K562 (cell line): ENCODE measurements around the gene CDRT4. TPM values are rescaled to one million over a fixed set of nuclear protein-coding genes. Genes with fewer than 3 reads are reported as not detected.

ENCODE experiments used
- ATAC-seq: fragments of 200-7000 bp; cut with Tn5 transposase; 3 replicates; pipeline ENCODE4 v1.9.1; 2020; ENCODE audit warnings: moderate library complexity
- BruUV-seq: library from RNA; stranded (reverse); fragments of 400-500 nt; replicated peaks from 2 replicates; lab custom pipeline; 2021; lab: Mats Ljungman, UMichigan
- CTCF ChIA-PET: fragments of 300-600 bp; formaldehyde crosslinking; extraction: SDS; loops from one replicate; lab custom pipeline; 2021; ENCODE audit warnings: low intra/inter-chr PET ratio; lab: Yijun Ruan, JAX
- POLR2A ChIA-PET: fragments of 300-600, 350-650 bp; sonication (Branson Sonifier 250); formaldehyde crosslinking; extraction: SDS; loops from one replicate; lab custom pipeline; 2021; ENCODE audit warnings: antibody characterized with exemption, inconsistent platforms; lab: Yijun Ruan, JAX
- DNase-seq, 4 experiments: peaks; one replicate each; pipeline versions ENCODE4 v3.0.0 to v3.0.0-alpha.2; 2011 to 2018; ENCODE audit warnings: low spot score in 3 of 4, mixed read lengths in 3 of 4; ENCODE audit errors: extremely low read depth in 1 of 4
- FAIRE-seq: peaks from 2 replicates; lab custom pipeline; 2011; peaks lifted over from hg19 to GRCh38; lab: Jason Lieb, UNC
- H2AFZ ChIP-seq: 2 replicates; pipeline ENCODE4 v1.6.0; 2011; ENCODE audit warnings: low read depth, low read length, control low read depth, inconsistent platforms
- H3K27ac ChIP-seq: fragments of 200-600 bp; 3 replicates; pipeline ENCODE4 v1.8.0; 2011; ENCODE audit warnings: low read depth, mild to moderate bottlenecking, control low read depth, inconsistent platforms, low read length, moderate library complexity, mixed read lengths; ENCODE audit errors: extremely low read depth
- H3K27me3 ChIP-seq, 2 experiments: fragments of 300-600 bp in 1 of 2; 2 replicates in 1 of 2; 3 replicates in 1 of 2; pipeline versions ENCODE4 v1.6.0 to v1.8.0; 2011; ENCODE audit warnings: inconsistent platforms in 2 of 2, low read length in 2 of 2, mild to moderate bottlenecking in 1 of 2, mixed read lengths in 1 of 2, moderate library complexity in 1 of 2; ENCODE audit not compliant: control insufficient read depth in 2 of 2, insufficient read depth in 2 of 2
- H3K36me3 ChIP-seq: fragments of 300-600 bp; 3 replicates; pipeline ENCODE4 v1.8.0; 2011; ENCODE audit warnings: mild to moderate bottlenecking, low read length, inconsistent platforms; ENCODE audit not compliant: control insufficient read depth, insufficient read depth
- H3K4me1 ChIP-seq, 2 experiments: fragments of 200-600 bp in 1 of 2; replicated peaks in 1 of 2; 2 replicates in 1 of 2; 3 replicates in 1 of 2; pipeline versions ENCODE4 v1.5.1 to v1.8.0; 2011; ENCODE audit warnings: inconsistent platforms in 2 of 2, low read length in 2 of 2, mild to moderate bottlenecking in 1 of 2, mixed read lengths in 1 of 2, moderate library complexity in 1 of 2; ENCODE audit not compliant: control insufficient read depth in 2 of 2, insufficient read depth in 2 of 2
- H3K4me2 ChIP-seq: 2 replicates; pipeline ENCODE4 v1.6.1; 2011; ENCODE audit warnings: low read length, control low read depth, inconsistent platforms, mixed read lengths; ENCODE audit not compliant: insufficient read depth
- H3K4me3 ChIP-seq: fragments of 200-600 bp; sonication (generic), shearing (Covaris generic); 2 replicates; pipeline ENCODE4 v1.5.1; 2016; ENCODE audit warnings: control low read depth, inconsistent platforms
- H3K79me2 ChIP-seq: fragments of 200-600 bp; 3 replicates; pipeline ENCODE4 v1.8.0; 2011; ENCODE audit warnings: low read length, inconsistent platforms; ENCODE audit not compliant: control insufficient read depth, insufficient read depth
- H3K9ac ChIP-seq, 2 experiments: 2 replicates each; pipeline versions ENCODE4 v1.6.0 to v1.6.1; 2011; ENCODE audit warnings: low read depth in 2 of 2, low read length in 2 of 2, control low read depth in 1 of 2, inconsistent platforms in 1 of 2, mild to moderate bottlenecking in 1 of 2, mixed read lengths in 1 of 2; ENCODE audit not compliant: insufficient read depth in 1 of 2
- H3K9me1 ChIP-seq: one replicate; pipeline ENCODE4 v1.6.0; 2011; ENCODE audit warnings: inconsistent platforms, mild to moderate bottlenecking, low read length, moderate library complexity; ENCODE audit not compliant: control insufficient read depth, insufficient read depth
- H3K9me3 ChIP-seq: replicated peaks from 2 replicates; pipeline ENCODE4 v1.5.1; 2011; ENCODE audit warnings: low read depth, low read length, inconsistent platforms; ENCODE audit not compliant: control insufficient read depth, insufficient read depth
- H4K20me1 ChIP-seq: replicated peaks from 2 replicates; pipeline ENCODE4 v1.6.1; 2011; ENCODE audit warnings: low read length, inconsistent platforms, mixed read lengths; ENCODE audit not compliant: control insufficient read depth, insufficient read depth
- CREM ChIP-seq: IDR thresholded peaks from 2 replicates; pipeline ENCODE4 v1.6.1; 2014; ENCODE audit warnings: antibody characterized with exemption, low read depth
- FOXK2 ChIP-seq, 2 experiments: fragments of 450-650 bp; IDR thresholded peaks in 1 of 2; conservative IDR thresholded peaks in 1 of 2; 2 replicates each; pipeline ENCODE4 v1.6.1; 2016; ENCODE audit warnings: low read depth in 2 of 2, mild to moderate bottlenecking in 1 of 2
- MYBL2 ChIP-seq, 2 experiments: fragments of 450-650 bp in 1 of 2; sonication (generic) in 1 of 2; formaldehyde crosslinking in 1 of 2; IDR thresholded peaks; 2 replicates each; pipeline versions ENCODE4 v1.6.1 to v1.8.1; 2017 to 2022; ENCODE audit warnings: borderline replicate concordance in 1 of 2, inconsistent platforms in 1 of 2, low read depth in 1 of 2, mild to moderate bottlenecking in 1 of 2, missing genetic modification reagents in 1 of 2, moderate library complexity in 1 of 2
- PHF8 ChIP-seq: fragments of 200-600 bp; sonication (generic); IDR thresholded peaks from 2 replicates; pipeline ENCODE4 v1.6.1; 2012; ENCODE audit warnings: mixed run types, mild to moderate bottlenecking, inconsistent platforms, low read length, moderate library complexity, borderline replicate concordance
- RBM17 ChIP-seq: fragments of 200-400 bp; formaldehyde crosslinking; IDR thresholded peaks from 2 replicates; pipeline ENCODE4 v1.6.1; 2017; ENCODE audit warnings: low read depth, mild to moderate bottlenecking, low read length, borderline replicate concordance
- SMAD3 ChIP-seq: fragments of 450-650 bp; formaldehyde crosslinking; conservative IDR thresholded peaks from 2 replicates; pipeline ENCODE4 v1.4.0; 2020; ENCODE audit warnings: mild to moderate bottlenecking
- SNRNP70 ChIP-seq: fragments of 200-400 bp; formaldehyde crosslinking; optimal IDR thresholded peaks from 2 replicates; pipeline ENCODE3; 2017; ENCODE audit warnings: low read depth, low read length
- ZBTB17 ChIP-seq: fragments of 450-650 bp; formaldehyde crosslinking; IDR thresholded peaks from 2 replicates; pipeline ENCODE4 v1.4.0; 2020; ENCODE audit warnings: mild to moderate bottlenecking
- ZNF316 ChIP-seq: fragments of 450-650 bp; IDR thresholded peaks from 2 replicates; pipeline ENCODE4 v1.6.1; 2016
- WGBS: fragments of 100-300 bp; shearing (Covaris generic); methylation state at CpG from one replicate; pipeline ENCODE4 v1.1.6; 2016; ENCODE audit warnings: low coverage, mixed read lengths; ENCODE audit not compliant: insufficient coverage; ENCODE audit errors: missing lambda C conversion rate; 5-methylcytosine and 5-hydroxymethylcytosine counted together
- in situ Hi-C: fragments of 300-500 bp; cut with MboI; formaldehyde crosslinking; loops from 4 replicates; pipeline ENCODE4 v1.15.0; 2018; ENCODE audit warnings: inconsistent platforms, mixed read lengths
- intact Hi-C: fragments of 100-400 bp; cut with micrococcal nuclease; formaldehyde crosslinking; loops from 2 replicates; pipeline ENCODE4 v1.14.2; 2022
- polyA plus RNA-seq, 8 experiments: library from polyadenylated mRNA; depleted of rRNA in 4 of 8; stranded (reverse) in 5 of 8; unstranded in 3 of 8; fragments of >200 nt; fragmentation: Nextera tagmentation in 2 of 8; fragmentation: Illumina TruSeq in 1 of 8; extraction: Ambion mirVana in 2 of 8; extraction: Trizol in 1 of 8; gene quantifications; 2 replicates each; pipeline versions ENCODE4 v1.2.1 to v1.2.3, GENCODE V29; 2011 to 2014; ENCODE audit warnings: inconsistent platforms in 1 of 8, missing spikeins in 1 of 8
- total RNA-seq, 7 experiments: library from RNA; depleted of rRNA in 6 of 7; stranded (reverse); fragments of >200 nt in 6 of 7; fragmentation: Illumina TruSeq in 2 of 7; extraction: Trizol in 2 of 7; gene quantifications; 2 replicates each; pipeline versions ENCODE4 v1.2.1 to v1.2.3, GENCODE V29; 2011 to 2021; ENCODE audit warnings: low replicate concordance in 1 of 7
- TF ChIP-seq, protein P1 (sequence below): fragments of 250-450 bp; sonication (Bioruptor Pico); IDR thresholded peaks from 2 replicates; pipeline ENCODE4 v1.4.0; 2020; ENCODE audit warnings: mild to moderate bottlenecking, moderate library complexity
- TF ChIP-seq, protein P2 (sequence below): fragments of 250-450 bp; sonication (Bioruptor Pico); IDR thresholded peaks from 2 replicates; pipeline ENCODE4 v1.5.0; 2020; ENCODE audit warnings: mild to moderate bottlenecking, borderline replicate concordance
- TF ChIP-seq, protein P3 (sequence below): fragments of 200-800 bp; sonication (Bioruptor generic); IDR thresholded peaks from 2 replicates; pipeline ENCODE4 v1.6.1; 2017; ENCODE audit warnings: missing genetic modification characterization, missing compliant biosample characterization
- TF ChIP-seq, protein P4 (sequence below): fragments of 250-450 bp; sonication (Bioruptor Pico); IDR thresholded peaks from 2 replicates; pipeline ENCODE4 v1.9.0; 2021; ENCODE audit warnings: mild to moderate bottlenecking

Gene CDRT4
- total and polyA plus RNA-seq, 9 of the 15 experiments (the other 6 are each of a cell fraction or from before 2014, with no cell fraction given), result 1.7 to 6.4 (median 3.5) TPM

DNA sequence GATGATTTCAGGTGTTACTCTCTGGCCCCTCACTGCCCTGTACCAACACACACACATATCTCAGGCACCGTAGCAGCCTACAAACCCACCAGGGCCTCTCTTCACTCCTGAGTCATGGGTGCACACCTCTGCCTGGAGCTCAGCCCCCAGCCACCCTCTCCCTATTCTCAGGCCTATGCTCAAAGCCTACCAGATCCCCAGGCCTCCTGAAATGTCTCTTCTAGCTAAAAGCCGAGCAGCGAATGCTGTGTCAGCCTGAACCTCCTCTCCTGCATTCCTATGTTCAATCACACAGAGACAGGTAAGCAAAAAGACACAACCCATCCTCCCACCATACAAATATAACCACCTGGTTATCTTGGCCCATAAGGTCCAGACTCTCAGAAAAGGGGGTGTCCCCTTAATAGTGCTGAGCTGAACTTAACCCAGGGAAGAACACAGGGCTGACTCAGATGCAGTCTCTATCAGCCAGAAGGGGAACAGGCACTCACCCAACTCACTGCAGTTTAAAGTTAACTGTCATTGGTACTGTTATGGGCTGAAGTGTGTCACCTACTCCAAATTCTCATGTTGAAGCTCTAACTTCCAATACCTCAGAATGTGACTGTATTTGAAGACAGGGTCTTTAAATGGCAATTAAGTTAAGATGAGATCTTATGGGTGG, 64.0 kb downstream of the CDRT4 start (continued):
- TF ChIP-seq, protein P1, sequence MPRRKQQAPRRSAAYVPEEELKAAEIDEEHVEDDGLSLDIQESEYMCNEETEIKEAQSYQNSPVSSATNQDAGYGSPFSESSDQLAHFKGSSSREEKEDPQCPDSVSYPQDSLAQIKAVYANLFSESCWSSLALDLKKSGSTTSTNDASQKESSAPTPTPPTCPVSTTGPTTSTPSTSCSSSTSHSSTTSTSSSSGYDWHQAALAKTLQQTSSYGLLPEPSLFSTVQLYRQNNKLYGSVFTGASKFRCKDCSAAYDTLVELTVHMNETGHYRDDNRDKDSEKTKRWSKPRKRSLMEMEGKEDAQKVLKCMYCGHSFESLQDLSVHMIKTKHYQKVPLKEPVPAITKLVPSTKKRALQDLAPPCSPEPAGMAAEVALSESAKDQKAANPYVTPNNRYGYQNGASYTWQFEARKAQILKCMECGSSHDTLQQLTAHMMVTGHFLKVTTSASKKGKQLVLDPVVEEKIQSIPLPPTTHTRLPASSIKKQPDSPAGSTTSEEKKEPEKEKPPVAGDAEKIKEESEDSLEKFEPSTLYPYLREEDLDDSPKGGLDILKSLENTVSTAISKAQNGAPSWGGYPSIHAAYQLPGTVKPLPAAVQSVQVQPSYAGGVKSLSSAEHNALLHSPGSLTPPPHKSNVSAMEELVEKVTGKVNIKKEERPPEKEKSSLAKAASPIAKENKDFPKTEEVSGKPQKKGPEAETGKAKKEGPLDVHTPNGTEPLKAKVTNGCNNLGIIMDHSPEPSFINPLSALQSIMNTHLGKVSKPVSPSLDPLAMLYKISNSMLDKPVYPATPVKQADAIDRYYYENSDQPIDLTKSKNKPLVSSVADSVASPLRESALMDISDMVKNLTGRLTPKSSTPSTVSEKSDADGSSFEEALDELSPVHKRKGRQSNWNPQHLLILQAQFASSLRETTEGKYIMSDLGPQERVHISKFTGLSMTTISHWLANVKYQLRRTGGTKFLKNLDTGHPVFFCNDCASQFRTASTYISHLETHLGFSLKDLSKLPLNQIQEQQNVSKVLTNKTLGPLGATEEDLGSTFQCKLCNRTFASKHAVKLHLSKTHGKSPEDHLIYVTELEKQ (CRISPR knock-in tag), result no peak
- TF ChIP-seq, protein P2, sequence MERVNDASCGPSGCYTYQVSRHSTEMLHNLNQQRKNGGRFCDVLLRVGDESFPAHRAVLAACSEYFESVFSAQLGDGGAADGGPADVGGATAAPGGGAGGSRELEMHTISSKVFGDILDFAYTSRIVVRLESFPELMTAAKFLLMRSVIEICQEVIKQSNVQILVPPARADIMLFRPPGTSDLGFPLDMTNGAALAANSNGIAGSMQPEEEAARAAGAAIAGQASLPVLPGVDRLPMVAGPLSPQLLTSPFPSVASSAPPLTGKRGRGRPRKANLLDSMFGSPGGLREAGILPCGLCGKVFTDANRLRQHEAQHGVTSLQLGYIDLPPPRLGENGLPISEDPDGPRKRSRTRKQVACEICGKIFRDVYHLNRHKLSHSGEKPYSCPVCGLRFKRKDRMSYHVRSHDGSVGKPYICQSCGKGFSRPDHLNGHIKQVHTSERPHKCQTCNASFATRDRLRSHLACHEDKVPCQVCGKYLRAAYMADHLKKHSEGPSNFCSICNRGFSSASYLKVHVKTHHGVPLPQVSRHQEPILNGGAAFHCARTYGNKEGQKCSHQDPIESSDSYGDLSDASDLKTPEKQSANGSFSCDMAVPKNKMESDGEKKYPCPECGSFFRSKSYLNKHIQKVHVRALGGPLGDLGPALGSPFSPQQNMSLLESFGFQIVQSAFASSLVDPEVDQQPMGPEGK (CRISPR knock-in tag), result no peak

DNA sequence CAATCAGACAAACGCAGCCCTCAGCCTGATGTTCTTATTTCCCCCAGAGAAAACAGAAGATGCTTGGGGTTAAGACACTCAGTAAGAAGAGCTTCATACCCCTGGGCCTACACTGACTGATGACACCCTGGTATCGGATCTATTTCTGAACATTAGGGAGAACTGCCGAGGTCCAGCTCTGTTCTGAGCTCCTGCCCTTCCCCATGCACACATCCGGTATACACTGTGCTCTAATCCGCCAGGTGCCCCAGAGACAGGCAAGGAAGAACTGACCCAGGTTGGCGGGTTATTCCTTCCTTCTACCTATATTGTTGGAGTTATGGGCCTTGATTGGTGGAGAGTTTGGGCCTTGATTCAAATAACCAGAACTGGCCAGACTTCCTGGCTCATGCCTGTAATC, 68.0 kb downstream of the CDRT4 start:
- DNase-seq (no peak), ATAC-seq (no peak), FAIRE-seq (no peak)
- Histone ChIP-seq H4K20me1 (no peaks in the 10 kb centered on the region), H3K4me3 (no peak overlapping the region), H3K36me3 (no peaks in the 10 kb centered on the region), H3K4me1 (no peaks in the 10 kb centered on the region; a peak in 1 of 5 replicates), H3K4me2 (no peak overlapping the region), H3K9ac (no peak overlapping the region), H3K9me3 (no peaks in the 10 kb centered on the region), H3K79me2 (no peaks in the 10 kb centered on the region), H3K27ac (no peak overlapping the region), H3K27me3 (peaks cover 5 to 42% of the 10 kb centered on the region in 2 experiments; a peak in 4 of 5 replicates), H2AFZ (no peak overlapping the region), H3K9me1 (no peaks in the 10 kb centered on the region)
- WGBS, result 20% methylated on average over 5 of the region's 6 CpGs
- intact Hi-C loops (no loop called here), in situ Hi-C loops (no loop called here)
- no TSS peak for BruUV-seq
- POLR2A ChIA-PET, result no interaction called here
- CTCF ChIA-PET, result no interaction called here
- TF ChIP-seq SNRNP70, result no peak
- no peak for TF ChIP-seq ZNF316
- no peak for TF ChIP-seq ZBTB17
- TF ChIP-seq FOXK2 (conservative IDR thresholded peaks at IDR 0.05 in 1 of 2, IDR thresholded peaks at IDR 0.05 in 1 of 2; ENCODE audit: low read depth in 2 of 2), result no peak
- TF ChIP-seq CREM, result no peak
- TF ChIP-seq PHF8, result no peak
- no peak for TF ChIP-seq SMAD3 (CRISPR knock-in tag)
- TF ChIP-seq, protein P3, sequence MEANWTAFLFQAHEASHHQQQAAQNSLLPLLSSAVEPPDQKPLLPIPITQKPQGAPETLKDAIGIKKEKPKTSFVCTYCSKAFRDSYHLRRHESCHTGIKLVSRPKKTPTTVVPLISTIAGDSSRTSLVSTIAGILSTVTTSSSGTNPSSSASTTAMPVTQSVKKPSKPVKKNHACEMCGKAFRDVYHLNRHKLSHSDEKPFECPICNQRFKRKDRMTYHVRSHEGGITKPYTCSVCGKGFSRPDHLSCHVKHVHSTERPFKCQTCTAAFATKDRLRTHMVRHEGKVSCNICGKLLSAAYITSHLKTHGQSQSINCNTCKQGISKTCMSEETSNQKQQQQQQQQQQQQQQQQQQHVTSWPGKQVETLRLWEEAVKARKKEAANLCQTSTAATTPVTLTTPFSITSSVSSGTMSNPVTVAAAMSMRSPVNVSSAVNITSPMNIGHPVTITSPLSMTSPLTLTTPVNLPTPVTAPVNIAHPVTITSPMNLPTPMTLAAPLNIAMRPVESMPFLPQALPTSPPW (CRISPR knock-in tag), result no peak
- TF ChIP-seq MYBL2 (IDR thresholded peaks at IDR 0.05; ENCODE audit: low read depth), result no peak
- no peak for TF ChIP-seq MYBL2 (CRISPR knock-in tag; IDR thresholded peaks at IDR 0.05; ENCODE audit: borderline replicate concordance)
- TF ChIP-seq RBM17, result no peak
- TF ChIP-seq, protein P4, sequence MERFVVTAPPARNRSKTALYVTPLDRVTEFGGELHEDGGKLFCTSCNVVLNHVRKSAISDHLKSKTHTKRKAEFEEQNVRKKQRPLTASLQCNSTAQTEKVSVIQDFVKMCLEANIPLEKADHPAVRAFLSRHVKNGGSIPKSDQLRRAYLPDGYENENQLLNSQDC (CRISPR knock-in tag), result no peak
